ENCODE results near the gene PAK6. TPM values are rescaled to one million over a fixed set of nuclear protein-coding genes. Genes with fewer than 3 reads are reported as not detected.

PAK6 gene
- total and polyA plus RNA-seq, 9 of the 15 experiments (the other 6 are each of a cell fraction or from before 2014, with no cell fraction given) = 0.03 to 0.74 (median 0.16) TPM; not detected in 2

DNA sequence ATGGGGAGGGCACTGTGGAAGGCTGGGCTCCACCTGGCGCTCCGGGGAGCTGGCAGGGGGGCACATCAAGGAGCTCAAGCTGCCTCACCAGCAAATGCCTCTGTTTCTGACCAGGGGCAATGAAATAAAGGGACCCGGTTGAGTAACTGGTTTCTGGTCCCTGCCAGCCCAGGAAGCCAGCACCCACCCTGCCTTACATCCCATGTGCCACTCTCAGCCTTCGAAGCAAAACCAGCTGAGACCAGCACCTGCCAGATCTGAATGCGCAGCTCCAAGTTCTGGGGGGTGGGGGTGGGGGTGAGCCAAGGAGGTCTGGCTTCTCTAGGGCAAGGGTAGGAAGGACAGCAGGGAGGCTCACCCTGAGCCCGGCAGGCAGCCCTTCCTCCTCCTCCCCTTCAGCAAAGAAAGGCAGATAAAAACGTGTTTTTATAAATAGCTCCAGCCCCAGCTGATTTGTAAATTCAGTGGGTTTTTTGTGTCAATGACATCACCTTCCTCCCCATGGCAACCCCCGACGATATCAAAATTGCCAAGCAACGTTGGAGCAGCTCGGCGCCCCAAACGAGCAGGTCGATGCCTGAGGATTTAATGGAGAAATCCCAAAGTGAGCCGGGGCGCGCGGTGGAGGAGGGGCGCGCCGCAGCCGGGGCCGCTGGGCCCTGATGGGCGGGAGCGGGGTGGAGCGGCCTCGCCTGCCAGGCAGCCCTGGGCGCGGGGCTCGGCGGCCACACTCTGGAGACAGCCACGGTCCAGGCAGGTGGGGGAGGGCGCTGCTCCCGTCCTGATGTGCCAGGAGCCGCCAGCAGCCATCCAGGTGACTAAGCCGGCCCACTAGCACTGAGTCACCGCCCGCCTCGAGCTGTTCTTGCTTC, at the start of gene PAK6 (continued):
- TF ChIP-seq, protein P1, sequence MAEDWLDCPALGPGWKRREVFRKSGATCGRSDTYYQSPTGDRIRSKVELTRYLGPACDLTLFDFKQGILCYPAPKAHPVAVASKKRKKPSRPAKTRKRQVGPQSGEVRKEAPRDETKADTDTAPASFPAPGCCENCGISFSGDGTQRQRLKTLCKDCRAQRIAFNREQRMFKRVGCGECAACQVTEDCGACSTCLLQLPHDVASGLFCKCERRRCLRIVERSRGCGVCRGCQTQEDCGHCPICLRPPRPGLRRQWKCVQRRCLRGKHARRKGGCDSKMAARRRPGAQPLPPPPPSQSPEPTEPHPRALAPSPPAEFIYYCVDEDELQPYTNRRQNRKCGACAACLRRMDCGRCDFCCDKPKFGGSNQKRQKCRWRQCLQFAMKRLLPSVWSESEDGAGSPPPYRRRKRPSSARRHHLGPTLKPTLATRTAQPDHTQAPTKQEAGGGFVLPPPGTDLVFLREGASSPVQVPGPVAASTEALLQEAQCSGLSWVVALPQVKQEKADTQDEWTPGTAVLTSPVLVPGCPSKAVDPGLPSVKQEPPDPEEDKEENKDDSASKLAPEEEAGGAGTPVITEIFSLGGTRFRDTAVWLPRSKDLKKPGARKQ (CRISPR knock-in tag; IDR thresholded peaks at IDR 0.05) = no peak
- TF ChIP-seq, protein P2, sequence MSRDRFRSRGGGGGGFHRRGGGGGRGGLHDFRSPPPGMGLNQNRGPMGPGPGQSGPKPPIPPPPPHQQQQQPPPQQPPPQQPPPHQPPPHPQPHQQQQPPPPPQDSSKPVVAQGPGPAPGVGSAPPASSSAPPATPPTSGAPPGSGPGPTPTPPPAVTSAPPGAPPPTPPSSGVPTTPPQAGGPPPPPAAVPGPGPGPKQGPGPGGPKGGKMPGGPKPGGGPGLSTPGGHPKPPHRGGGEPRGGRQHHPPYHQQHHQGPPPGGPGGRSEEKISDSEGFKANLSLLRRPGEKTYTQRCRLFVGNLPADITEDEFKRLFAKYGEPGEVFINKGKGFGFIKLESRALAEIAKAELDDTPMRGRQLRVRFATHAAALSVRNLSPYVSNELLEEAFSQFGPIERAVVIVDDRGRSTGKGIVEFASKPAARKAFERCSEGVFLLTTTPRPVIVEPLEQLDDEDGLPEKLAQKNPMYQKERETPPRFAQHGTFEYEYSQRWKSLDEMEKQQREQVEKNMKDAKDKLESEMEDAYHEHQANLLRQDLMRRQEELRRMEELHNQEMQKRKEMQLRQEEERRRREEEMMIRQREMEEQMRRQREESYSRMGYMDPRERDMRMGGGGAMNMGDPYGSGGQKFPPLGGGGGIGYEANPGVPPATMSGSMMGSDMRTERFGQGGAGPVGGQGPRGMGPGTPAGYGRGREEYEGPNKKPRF (IDR thresholded peaks at IDR 0.05; ENCODE audit: low read depth, low read length) = no peak
- TF ChIP-seq RBFOX2 (IDR thresholded peaks at IDR 0.05; ENCODE audit: low read depth, low read length) (peak; percentile 48; the same call in 1 of the 2 replicates), FOXK2 (conservative IDR thresholded peaks at IDR 0.05 in 1 of 2, IDR thresholded peaks at IDR 0.05 in 1 of 2; ENCODE audit: low read depth in 2 of 2) (no peak), BRD4 (IDR thresholded peaks at IDR 0.05) (no peak), RB1 (IDR thresholded peaks at IDR 0.05; ENCODE audit: low read depth) (peak; percentile 51; the same call in 1 of the 2 replicates), SMC3 (conservative IDR thresholded peaks at IDR 0.05; ENCODE audit: insufficient read depth, low read depth, low read length) (no peak), RBBP5 (IDR thresholded peaks at IDR 0.05; ENCODE audit: borderline replicate concordance, insufficient read depth, low read length, poor library complexity, severe bottlenecking) (peak; percentile 24), RBM14 (IDR thresholded peaks at IDR 0.05; ENCODE audit: borderline replicate concordance, insufficient read depth, low read depth, low read length) (no peak), ZC3H11A (IDR thresholded peaks at IDR 0.05; ENCODE audit: low read depth, low read length) (no peak), CBX2 (IDR thresholded peaks at IDR 0.05; ENCODE audit: insufficient read depth, low read length, poor library complexity, severe bottlenecking) (no peak), PHF21A (IDR thresholded peaks at IDR 0.05; ENCODE audit: borderline replicate concordance, low read depth) (no peak), CEBPB (tag; IDR thresholded peaks at IDR 0.05) (no peak), BACH1 (tag; IDR thresholded peaks at IDR 0.05) (no peak), MEF2D (tag; conservative IDR thresholded peaks at IDR 0.05; ENCODE audit: low read depth) (peak; percentile 71; the same call in 1 of the 2 replicates), RFX1 (IDR thresholded peaks at IDR 0.05) (peak; percentile 64), FOXA3 (CRISPR knock-in tag; conservative IDR thresholded peaks at IDR 0.05 in 1 of 2, IDR thresholded peaks at IDR 0.05 in 1 of 2) (no peak), ZNF384 (IDR thresholded peaks at IDR 0.05; ENCODE audit: low read depth, low read length) (no peak), ZEB2 (IDR thresholded peaks at IDR 0.05) (0 out of 2 replicates have a peak, but pooled peaks have one; percentile 37)
- TF ChIP-seq, protein P3, sequence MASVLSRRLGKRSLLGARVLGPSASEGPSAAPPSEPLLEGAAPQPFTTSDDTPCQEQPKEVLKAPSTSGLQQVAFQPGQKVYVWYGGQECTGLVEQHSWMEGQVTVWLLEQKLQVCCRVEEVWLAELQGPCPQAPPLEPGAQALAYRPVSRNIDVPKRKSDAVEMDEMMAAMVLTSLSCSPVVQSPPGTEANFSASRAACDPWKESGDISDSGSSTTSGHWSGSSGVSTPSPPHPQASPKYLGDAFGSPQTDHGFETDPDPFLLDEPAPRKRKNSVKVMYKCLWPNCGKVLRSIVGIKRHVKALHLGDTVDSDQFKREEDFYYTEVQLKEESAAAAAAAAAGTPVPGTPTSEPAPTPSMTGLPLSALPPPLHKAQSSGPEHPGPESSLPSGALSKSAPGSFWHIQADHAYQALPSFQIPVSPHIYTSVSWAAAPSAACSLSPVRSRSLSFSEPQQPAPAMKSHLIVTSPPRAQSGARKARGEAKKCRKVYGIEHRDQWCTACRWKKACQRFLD (CRISPR knock-in tag; IDR thresholded peaks at IDR 0.05) = no peak
- TF ChIP-seq, protein P4, sequence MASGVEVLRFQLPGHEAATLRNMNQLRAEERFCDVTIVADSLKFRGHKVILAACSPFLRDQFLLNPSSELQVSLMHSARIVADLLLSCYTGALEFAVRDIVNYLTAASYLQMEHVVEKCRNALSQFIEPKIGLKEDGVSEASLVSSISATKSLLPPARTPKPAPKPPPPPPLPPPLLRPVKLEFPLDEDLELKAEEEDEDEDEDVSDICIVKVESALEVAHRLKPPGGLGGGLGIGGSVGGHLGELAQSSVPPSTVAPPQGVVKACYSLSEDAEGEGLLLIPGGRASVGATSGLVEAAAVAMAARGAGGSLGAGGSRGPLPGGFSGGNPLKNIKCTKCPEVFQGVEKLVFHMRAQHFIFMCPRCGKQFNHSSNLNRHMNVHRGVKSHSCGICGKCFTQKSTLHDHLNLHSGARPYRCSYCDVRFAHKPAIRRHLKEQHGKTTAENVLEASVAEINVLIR (CRISPR knock-in tag; IDR thresholded peaks at IDR 0.05) = no peak

Measured in K562 (cell line).